Lung (tissue), 12 donors: ENCODE data around the gene POLR1E. TPM values are rescaled to one million over a fixed set of nuclear protein-coding genes. Genes with fewer than 3 reads are reported as not detected.
"Not testable (repeated sequence)": the region's sequence is repeated elsewhere in the genome, so short reads cannot be mapped to it uniquely, and the experiment has no call there.

Experiments used
- ATAC-seq: fragments of 200-7000 bp; cut with Tn5 transposase; one replicate; pipeline ENCODE4 v1.9.1; 2020; ENCODE audit warnings: moderate number of reproducible peaks; ENCODE audit not compliant: insufficient read depth, low FRiP score
- DNase-seq, 3 donors: peaks; one replicate each; pipeline ENCODE4 v3.0.0-alpha.2; 2013 to 2017
- H3K27ac ChIP-seq, 2 donors: one replicate each; pipeline ENCODE4 v1.5.1; 2013; ENCODE audit warnings: mild to moderate bottlenecking in 2 of 2, moderate library complexity in 2 of 2, control low read depth in 1 of 2, inconsistent platforms in 1 of 2, low read depth in 1 of 2, low read length in 1 of 2
- H3K27me3 ChIP-seq, 3 donors: one replicate each; pipeline ENCODE4 v1.5.1; 2013; ENCODE audit warnings: low read length in 2 of 3; ENCODE audit not compliant: control insufficient read depth in 3 of 3, insufficient read depth in 3 of 3
- H3K36me3 ChIP-seq, 4 donors: one replicate each; pipeline ENCODE4 v1.5.1; 2013; ENCODE audit warnings: low read length in 4 of 4, mild to moderate bottlenecking in 1 of 4, moderate library complexity in 1 of 4; ENCODE audit not compliant: control insufficient read depth in 4 of 4, insufficient read depth in 4 of 4
- H3K4me1 ChIP-seq, 5 donors: one replicate each; pipeline ENCODE4 v1.5.1; 2013; ENCODE audit warnings: low read length in 5 of 5, mild to moderate bottlenecking in 2 of 5, moderate library complexity in 1 of 5; ENCODE audit not compliant: control insufficient read depth in 5 of 5, insufficient read depth in 5 of 5
- H3K4me3 ChIP-seq: one replicate; pipeline ENCODE4 v1.5.1; 2013; ENCODE audit warnings: mild to moderate bottlenecking, control low read depth, moderate library complexity
- H3K9ac ChIP-seq, 2 donors: one replicate each; pipeline ENCODE4 v1.5.1; 2013; ENCODE audit warnings: low read length in 2 of 2, control low read depth in 1 of 2; ENCODE audit not compliant: insufficient read depth in 1 of 2
- H3K9me3 ChIP-seq, 4 donors: one replicate each; pipeline ENCODE4 v1.5.1; 2013; ENCODE audit warnings: low read length in 3 of 4, mild to moderate bottlenecking in 1 of 4, moderate library complexity in 1 of 4; ENCODE audit not compliant: control insufficient read depth in 4 of 4, insufficient read depth in 3 of 4
- WGBS, 2 donors: extraction: QIAGEN DNeasy Blood & Tissue Kit; methylation state at CpG; one replicate each; pipeline ENCODE4 v1.1.7; 2013; 5-methylcytosine and 5-hydroxymethylcytosine counted together
- polyA plus RNA-seq, 2 donors: library from polyadenylated mRNA; stranded (reverse); fragments of 200-250 nt; gene quantifications; one replicate each; pipeline ENCODE4 v1.2.1, GENCODE V29; 2013
- total RNA-seq, 2 donors: library from RNA; depleted of rRNA in 1 of 2; stranded (reverse); fragments of >200 nt in 1 of 2; gene quantifications; one replicate each; pipeline ENCODE4 v1.2.1, GENCODE V29; 2014 to 2021
- TF ChIP-seq, protein P1 (sequence below): IDR thresholded peaks from 2 replicates; pipeline ENCODE4 v1.5.1; 2012; ENCODE audit warnings: mild to moderate bottlenecking; ENCODE audit errors: control extremely low read depth, extremely low read depth
- donor health status: control.
- donor health status: control.
- donor health status: Bipolar disorder and iron deficiency.
- donor health status: healthy.
- donor health status: DM: yes; HTN: yes; CAD: no.

Gene POLR1E
- total and polyA plus RNA-seq, 4 donors, result 14.1 to 19.9 (median 18.1) TPM

DNA sequence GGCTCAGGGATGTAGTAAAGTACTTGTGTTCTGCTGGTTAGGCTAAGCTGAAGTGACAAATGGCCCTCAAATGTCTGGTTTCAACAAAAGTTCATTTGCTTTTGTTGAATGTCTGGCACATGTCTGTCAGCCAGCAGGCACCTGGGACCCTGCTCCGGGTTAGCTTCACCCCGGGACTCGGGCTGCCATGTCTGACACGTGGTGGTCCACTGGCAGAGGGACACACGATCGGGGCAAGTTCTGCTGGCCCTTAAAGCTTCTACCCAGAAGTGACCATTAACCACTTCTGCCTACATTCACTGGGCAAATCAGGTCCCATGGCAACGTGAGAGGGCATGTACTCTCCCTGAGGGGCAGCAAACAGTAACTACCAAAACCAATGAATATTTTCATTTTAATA, 23.8 kb downstream of the POLR1E start:
- no peak overlapping the region for H3K4me3 ChIP-seq
- H3K9ac ChIP-seq, result no peak overlapping the region
- peaks cover 4 to 21% (median 14%) of the 10 kb centered on the region in 4 donors for H3K36me3 ChIP-seq
- no peak for ATAC-seq
- DNase-seq, result no peak
- no peaks in the 10 kb centered on the region for H3K4me1 ChIP-seq
- H3K27me3 ChIP-seq, result no peaks in the 10 kb centered on the region
- no peaks in the 10 kb centered on the region for H3K9me3 ChIP-seq
- TF ChIP-seq, protein P1, sequence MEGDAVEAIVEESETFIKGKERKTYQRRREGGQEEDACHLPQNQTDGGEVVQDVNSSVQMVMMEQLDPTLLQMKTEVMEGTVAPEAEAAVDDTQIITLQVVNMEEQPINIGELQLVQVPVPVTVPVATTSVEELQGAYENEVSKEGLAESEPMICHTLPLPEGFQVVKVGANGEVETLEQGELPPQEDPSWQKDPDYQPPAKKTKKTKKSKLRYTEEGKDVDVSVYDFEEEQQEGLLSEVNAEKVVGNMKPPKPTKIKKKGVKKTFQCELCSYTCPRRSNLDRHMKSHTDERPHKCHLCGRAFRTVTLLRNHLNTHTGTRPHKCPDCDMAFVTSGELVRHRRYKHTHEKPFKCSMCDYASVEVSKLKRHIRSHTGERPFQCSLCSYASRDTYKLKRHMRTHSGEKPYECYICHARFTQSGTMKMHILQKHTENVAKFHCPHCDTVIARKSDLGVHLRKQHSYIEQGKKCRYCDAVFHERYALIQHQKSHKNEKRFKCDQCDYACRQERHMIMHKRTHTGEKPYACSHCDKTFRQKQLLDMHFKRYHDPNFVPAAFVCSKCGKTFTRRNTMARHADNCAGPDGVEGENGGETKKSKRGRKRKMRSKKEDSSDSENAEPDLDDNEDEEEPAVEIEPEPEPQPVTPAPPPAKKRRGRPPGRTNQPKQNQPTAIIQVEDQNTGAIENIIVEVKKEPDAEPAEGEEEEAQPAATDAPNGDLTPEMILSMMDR, result no peak
- WGBS, 2 donors, result 92 to 95% methylated on average over 7 of the region's 7 CpGs
- H3K27ac ChIP-seq, result no peak overlapping the region

DNA sequence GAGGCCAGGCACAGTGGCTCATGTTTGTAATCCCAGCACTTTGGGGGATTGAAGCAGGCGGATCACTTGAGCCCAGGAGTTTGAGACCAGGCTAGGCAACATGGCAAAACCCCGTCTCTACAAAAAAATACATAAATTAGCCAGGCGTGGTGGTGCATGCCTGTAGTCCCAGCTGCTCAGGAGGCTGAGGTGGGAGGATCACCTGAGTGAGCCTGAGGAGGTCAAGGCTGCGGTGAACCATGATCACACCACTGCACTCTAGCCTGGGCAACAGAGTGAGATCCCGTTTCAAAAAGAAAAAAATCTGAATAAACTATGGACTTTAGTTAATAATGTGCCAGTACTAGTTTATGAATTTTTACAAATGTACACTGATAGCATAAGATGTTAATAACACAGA, 24.3 kb downstream of the POLR1E start:
- not testable (repeated sequence) for H3K4me1 ChIP-seq, H3K27ac ChIP-seq, H3K9me3 ChIP-seq, H3K27me3 ChIP-seq, DNase-seq, H3K4me3 ChIP-seq, ATAC-seq, H3K9ac ChIP-seq
- WGBS, 2 donors, result 92 to 98% methylated on average over 5 of the region's 5 CpGs
- peaks cover 4 to 21% (median 12%) of the 10 kb centered on the region in 4 donors for H3K36me3 ChIP-seq

DNA sequence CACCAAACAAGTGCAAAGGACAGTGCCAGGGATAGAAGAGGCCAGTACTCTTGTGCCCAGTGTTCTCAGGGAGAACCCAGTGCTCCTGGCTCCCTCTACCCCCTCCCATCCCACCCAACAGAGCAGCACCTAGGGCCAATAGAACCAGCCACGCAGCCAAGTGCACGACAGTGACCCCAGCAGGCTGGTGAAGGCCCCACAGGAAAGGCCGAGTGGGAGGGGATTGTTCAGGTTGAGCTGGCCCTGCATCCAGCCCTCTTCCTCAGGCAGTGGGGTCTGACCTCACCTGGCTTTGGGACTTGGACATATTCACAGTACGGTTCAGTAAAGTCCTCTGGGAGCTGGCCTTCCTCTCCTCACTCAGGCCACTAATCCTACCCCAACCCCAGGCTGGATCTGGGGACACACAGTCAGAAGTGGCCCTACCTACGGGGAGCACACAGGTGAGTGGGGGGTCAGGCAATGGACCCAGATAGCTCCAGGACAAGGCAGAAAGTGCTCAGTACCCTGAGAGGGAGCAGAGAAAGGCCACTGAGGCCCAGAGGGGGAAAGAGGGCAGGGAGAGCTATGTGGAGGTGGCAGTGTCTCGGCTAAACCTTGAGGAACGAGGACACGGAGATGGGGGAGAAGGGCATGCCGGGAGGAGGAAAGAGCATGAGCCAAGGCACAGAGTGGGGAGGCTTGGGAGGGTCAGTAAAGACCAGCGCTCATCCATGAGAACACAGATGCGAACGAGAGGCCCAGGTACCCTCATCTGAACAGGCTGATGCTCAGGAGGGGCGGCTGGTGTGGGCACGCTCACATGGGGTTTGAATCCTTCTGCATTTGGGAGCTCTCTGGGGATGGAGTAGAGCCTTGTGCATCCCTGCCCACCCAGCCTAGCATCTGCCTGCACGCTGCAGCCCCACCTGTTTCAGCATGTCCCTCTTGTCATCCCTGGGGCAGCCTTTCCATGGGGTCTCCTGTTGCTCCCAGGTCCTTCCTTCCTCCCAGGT, 25.6 kb downstream of the POLR1E start:
- ATAC-seq, result no peak
- TF ChIP-seq, protein P1, result no peak
- H3K27ac ChIP-seq, result no peak overlapping the region
- H3K4me3 ChIP-seq, result no peak overlapping the region
- no peaks in the 10 kb centered on the region for H3K9me3 ChIP-seq
- no peak overlapping the region for H3K9ac ChIP-seq
- H3K4me1 ChIP-seq, result no peaks in the 10 kb centered on the region
- 90 to 93% methylated on average over 15 of the region's 15 CpGs for WGBS, 2 donors
- H3K36me3 ChIP-seq, result peaks cover 0 to 24% (median 13%) of the 10 kb centered on the region in 4 donors
- peak in 1 of 3 donors; percentile 1 for DNase-seq
- no peaks in the 10 kb centered on the region for H3K27me3 ChIP-seq

DNA sequence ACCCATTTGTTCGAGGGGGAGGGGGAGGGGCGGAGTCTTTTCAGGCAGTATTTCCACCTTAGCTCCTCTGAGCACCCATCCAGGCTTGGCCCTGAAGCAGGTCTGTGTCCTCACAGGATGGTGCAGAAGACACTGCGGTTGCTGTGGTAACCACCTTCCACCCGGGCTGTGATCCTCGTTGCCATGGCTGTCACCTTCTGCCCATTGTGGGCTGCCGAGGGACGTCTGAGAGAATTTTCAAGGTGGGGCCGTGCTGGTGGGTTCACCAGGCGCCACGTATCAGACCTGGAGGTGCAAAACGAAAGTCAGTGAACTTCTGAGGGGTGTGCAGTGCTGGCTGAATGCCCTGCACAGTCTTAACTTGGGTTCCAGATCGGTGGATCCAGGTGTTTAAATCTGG, 26.7 kb downstream of the POLR1E start:
- H3K27ac ChIP-seq, result no peak overlapping the region
- H3K9me3 ChIP-seq, result no peaks in the 10 kb centered on the region
- 82 to 91% methylated on average over 12 of the region's 12 CpGs for WGBS, 2 donors
- H3K36me3 ChIP-seq, result peaks cover 0 to 20% (median 12%) of the 10 kb centered on the region in 4 donors
- TF ChIP-seq, protein P1, result no peak
- DNase-seq (no peak), ATAC-seq (no peak)
- no peak overlapping the region for H3K9ac ChIP-seq
- H3K27me3 ChIP-seq, result no peaks in the 10 kb centered on the region
- H3K4me3 ChIP-seq, result no peak overlapping the region
- no peaks in the 10 kb centered on the region for H3K4me1 ChIP-seq

DNA sequence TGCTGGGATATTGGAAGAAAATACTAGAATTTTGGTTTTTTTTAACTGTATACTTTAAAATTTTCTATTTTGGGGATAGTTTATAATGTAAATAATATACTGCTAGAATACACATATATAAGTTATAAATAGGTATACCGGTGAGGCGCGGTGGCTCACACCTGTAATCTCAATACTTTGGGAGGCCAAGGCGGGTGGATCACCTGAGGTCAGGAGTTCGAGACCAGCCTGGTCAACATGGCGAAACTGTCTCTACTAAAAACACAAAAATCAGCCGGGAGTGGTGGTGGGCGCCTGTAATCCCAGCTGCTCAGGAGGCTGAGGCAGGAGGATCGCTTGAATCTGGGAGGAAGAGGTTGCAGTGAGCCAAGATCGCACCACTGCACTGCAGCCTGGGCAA, 28.7 kb downstream of the POLR1E start:
- peaks cover 0 to 17% (median 11%) of the 10 kb centered on the region in 4 donors for H3K36me3 ChIP-seq
- H3K27me3 ChIP-seq, H3K4me1 ChIP-seq, H3K9me3 ChIP-seq, H3K4me3 ChIP-seq, ATAC-seq, H3K9ac ChIP-seq, DNase-seq, H3K27ac ChIP-seq: not testable (repeated sequence)
- 98 to 99% methylated on average over 10 of the region's 10 CpGs for WGBS, 2 donors
